Stimulated activated naive CD8-positive, alpha-beta T cell treated with anti-CD3 and anti-CD28 coated beads, Interleukin-15, amount 100 ng/mL, for 72 hours (primary cell): ENCODE data around the gene SEMA3D.

Source experiments
- ATAC-seq: fragments of 150-1000 bp; cut with Tn5 transposase; 2 replicates; pipeline ENCODE4 v1.10.0; 2021; ENCODE audit warnings: mild to moderate bottlenecking, moderate library complexity
- DNase-seq, 2 donors: peaks; one replicate each; pipeline ENCODE4 v3.0.0; 2021 to 2022
- H3K27ac Mint-ChIP-seq, 2 donors: one replicate each; pipeline ENCODE4 v1.8.0; 2022; ENCODE audit warnings: mild to moderate bottlenecking in 2 of 2, mixed read lengths in 2 of 2, moderate library complexity in 2 of 2
- H3K27me3 Mint-ChIP-seq: one replicate; pipeline ENCODE4 v1.8.0; 2022; ENCODE audit warnings: mixed read lengths
- H3K4me1 Mint-ChIP-seq: one replicate; pipeline ENCODE4 v1.8.0; 2022; ENCODE audit warnings: mild to moderate bottlenecking, mixed read lengths
- H3K4me3 Mint-ChIP-seq, 2 donors: one replicate each; pipeline ENCODE4 v1.8.0; 2022; ENCODE audit warnings: mild to moderate bottlenecking in 2 of 2, mixed read lengths in 2 of 2, moderate library complexity in 1 of 2
- H3K9me3 Mint-ChIP-seq, 2 donors: one replicate each; pipeline ENCODE4 v1.8.0; 2022; ENCODE audit warnings: mixed read lengths in 2 of 2

The SEMA3D gene

GRCh38 chr7:85081846-85082245 is 105.0 kb downstream of the SEMA3D start:
- H3K4me3 Mint-ChIP-seq = no peak overlapping the region
- DNase-seq = no peak
- H3K27me3 Mint-ChIP-seq = no peaks in the 10 kb centered on the region
- H3K27ac Mint-ChIP-seq = no peak overlapping the region
- no peaks in the 10 kb centered on the region for H3K9me3 Mint-ChIP-seq
- no peak for ATAC-seq
- H3K4me1 Mint-ChIP-seq = no peaks in the 10 kb centered on the region

GRCh38 chr7:85081392-85081791 is 105.5 kb downstream of the SEMA3D start:
- no peaks in the 10 kb centered on the region for H3K27me3 Mint-ChIP-seq
- no peak for DNase-seq

GRCh38 chr7:85079434-85079833 is 107.4 kb downstream of the SEMA3D start:
- Mint-ChIP-seq H3K9me3 (no peaks in the 10 kb centered on the region), H3K27me3 (no peaks in the 10 kb centered on the region), H3K27ac (no peak overlapping the region), H3K4me1 (no peaks in the 10 kb centered on the region), H3K4me3 (no peak overlapping the region)
- ATAC-seq = no peak
- DNase-seq = no peak

More at GRCh38 chr7:85081392-85081791, 105.5 kb downstream of the SEMA3D start:
- H3K9me3 Mint-ChIP-seq = no peaks in the 10 kb centered on the region
- no peaks in the 10 kb centered on the region for H3K4me1 Mint-ChIP-seq
- H3K4me3 Mint-ChIP-seq = no peak overlapping the region
- H3K27ac Mint-ChIP-seq = no peak overlapping the region
- no peak for ATAC-seq

- Mint-ChIP-seq H3K27me3 (no peaks in the 10 kb centered on the region), H3K9me3 (no peaks in the 10 kb centered on the region), H3K4me1 (no peaks in the 10 kb centered on the region), H3K4me3 (no peak overlapping the region), H3K27ac (no peak overlapping the region)
- ATAC-seq (no peak), DNase-seq (no peak)
Measured at GRCh38 chr7:85078181-85078580, 108.7 kb downstream of the SEMA3D start.

GRCh38 chr7:85075864-85076263 is 111.0 kb downstream of the SEMA3D start:
- Mint-ChIP-seq H3K4me1 (no peaks in the 10 kb centered on the region), H3K27me3 (no peaks in the 10 kb centered on the region), H3K27ac (no peak overlapping the region), H3K4me3 (no peak overlapping the region), H3K9me3 (no peaks in the 10 kb centered on the region)
- DNase-seq (no peak), ATAC-seq (no peak)

- Mint-ChIP-seq H3K4me3 (no peak overlapping the region), H3K4me1 (no peaks in the 10 kb centered on the region), H3K27me3 (no peaks in the 10 kb centered on the region), H3K9me3 (no peaks in the 10 kb centered on the region), H3K27ac (no peak overlapping the region)
- DNase-seq (no peak), ATAC-seq (no peak)
Measured at GRCh38 chr7:85074992-85075391, 111.9 kb downstream of the SEMA3D start.

- H3K27me3 Mint-ChIP-seq = no peaks in the 10 kb centered on the region
- H3K9me3 Mint-ChIP-seq = no peaks in the 10 kb centered on the region
- H3K27ac Mint-ChIP-seq = no peak overlapping the region
- no peak overlapping the region for H3K4me3 Mint-ChIP-seq
- DNase-seq (no peak), ATAC-seq (no peak)
- H3K4me1 Mint-ChIP-seq = no peaks in the 10 kb centered on the region
Measured at GRCh38 chr7:85074016-85074415, 112.8 kb downstream of the SEMA3D start.

GRCh38 chr7:85070967-85071628 is 115.8 kb downstream of the SEMA3D start:
- no peak overlapping the region for H3K4me3 Mint-ChIP-seq
- H3K27ac Mint-ChIP-seq = no peak overlapping the region
- no peaks in the 10 kb centered on the region for H3K4me1 Mint-ChIP-seq
- H3K9me3 Mint-ChIP-seq = no peaks in the 10 kb centered on the region
- ATAC-seq = no peak
- H3K27me3 Mint-ChIP-seq = no peaks in the 10 kb centered on the region
- no peak for DNase-seq

- Mint-ChIP-seq H3K4me3 (no peak overlapping the region), H3K27me3 (no peaks in the 10 kb centered on the region), H3K9me3 (no peaks in the 10 kb centered on the region), H3K4me1 (no peaks in the 10 kb centered on the region), H3K27ac (no peak overlapping the region)
- DNase-seq = no peak
- ATAC-seq = no peak
Measured at GRCh38 chr7:85068799-85069198, 118.1 kb downstream of the SEMA3D start.

GRCh38 chr7:85067371-85067770 is 119.5 kb downstream of the SEMA3D start:
- no peaks in the 10 kb centered on the region for H3K27me3 Mint-ChIP-seq
- no peak overlapping the region for H3K4me3 Mint-ChIP-seq
- H3K27ac Mint-ChIP-seq = no peak overlapping the region

GRCh38 chr7:85065888-85066485 is 120.9 kb downstream of the SEMA3D start:
- Mint-ChIP-seq H3K27me3 (peaks cover 10% of the 10 kb centered on the region), H3K4me3 (no peak overlapping the region), H3K27ac (no peak overlapping the region), H3K4me1 (no peaks in the 10 kb centered on the region), H3K9me3 (no peaks in the 10 kb centered on the region)
- no peak for ATAC-seq
- DNase-seq = no peak

More at GRCh38 chr7:85067371-85067770, 119.5 kb downstream of the SEMA3D start:
- ATAC-seq (no peak), DNase-seq (no peak)
- Mint-ChIP-seq H3K4me1 (no peaks in the 10 kb centered on the region), H3K9me3 (no peaks in the 10 kb centered on the region)

- DNase-seq (no peak), ATAC-seq (no peak)
- Mint-ChIP-seq H3K9me3 (no peaks in the 10 kb centered on the region), H3K27ac (no peak overlapping the region), H3K4me1 (no peaks in the 10 kb centered on the region), H3K4me3 (no peak overlapping the region), H3K27me3 (peaks cover 10% of the 10 kb centered on the region)
Measured at GRCh38 chr7:85065306-85065705, 121.5 kb downstream of the SEMA3D start.

- no peak for DNase-seq
- Mint-ChIP-seq H3K27ac (no peak overlapping the region), H3K4me3 (no peak overlapping the region), H3K27me3 (peaks cover 10% of the 10 kb centered on the region), H3K9me3 (no peaks in the 10 kb centered on the region), H3K4me1 (no peaks in the 10 kb centered on the region)
- ATAC-seq = no peak
Measured at GRCh38 chr7:85062651-85063050, 124.2 kb downstream of the SEMA3D start.

- H3K9me3 Mint-ChIP-seq = no peaks in the 10 kb centered on the region
- no peak overlapping the region for H3K27ac Mint-ChIP-seq
- no peaks in the 10 kb centered on the region for H3K4me1 Mint-ChIP-seq
- ATAC-seq (no peak), DNase-seq (no peak)
- peaks cover 10% of the 10 kb centered on the region for H3K27me3 Mint-ChIP-seq
- no peak overlapping the region for H3K4me3 Mint-ChIP-seq
Measured at GRCh38 chr7:85061456-85061855, 125.4 kb downstream of the SEMA3D start.

GRCh38 chr7:85060696-85061095 is 126.2 kb downstream of the SEMA3D start:
- ATAC-seq (no peak), DNase-seq (no peak)
- H3K4me3 Mint-ChIP-seq = no peak overlapping the region
- no peak overlapping the region for H3K27ac Mint-ChIP-seq
- peaks cover 10% of the 10 kb centered on the region for H3K27me3 Mint-ChIP-seq
- H3K4me1 Mint-ChIP-seq = no peaks in the 10 kb centered on the region
- H3K9me3 Mint-ChIP-seq = no peaks in the 10 kb centered on the region

GRCh38 chr7:85055906-85056305 is 130.9 kb downstream of the SEMA3D start:
- no peaks in the 10 kb centered on the region for H3K27me3 Mint-ChIP-seq
- H3K4me3 Mint-ChIP-seq = no peak overlapping the region
- H3K4me1 Mint-ChIP-seq = no peaks in the 10 kb centered on the region
- no peaks in the 10 kb centered on the region for H3K9me3 Mint-ChIP-seq
- DNase-seq = no peak
- ATAC-seq = no peak
- no peak overlapping the region for H3K27ac Mint-ChIP-seq

- Mint-ChIP-seq H3K9me3 (no peaks in the 10 kb centered on the region), H3K4me3 (no peak overlapping the region), H3K27me3 (no peaks in the 10 kb centered on the region), H3K27ac (no peak overlapping the region), H3K4me1 (no peaks in the 10 kb centered on the region)
- ATAC-seq (no peak), DNase-seq (no peak)
Measured at GRCh38 chr7:85055196-85055595, 131.7 kb downstream of the SEMA3D start.
